Activated gamma-delta T cell (primary cell): ENCODE measurements around the gene AMTN.

ENCODE experiments used
- DNase-seq: peaks from one replicate; lab custom pipeline; 2025; lab: John Stamatoyannopoulos, UW

The AMTN gene

GRCh38 chr4:70559924-70560323 lies 41.6 kb downstream of the AMTN start:
- no peak for DNase-seq

- no peak for DNase-seq
These were observed 45.7 kb downstream of the AMTN start for GRCh38 chr4:70564033-70564432.

- no peak for DNase-seq
These were observed 52.4 kb downstream of the AMTN start for GRCh38 chr4:70570796-70571195.

- no peak for DNase-seq
These were observed 53.4 kb downstream of the AMTN start for GRCh38 chr4:70571772-70572171.

DNA sequence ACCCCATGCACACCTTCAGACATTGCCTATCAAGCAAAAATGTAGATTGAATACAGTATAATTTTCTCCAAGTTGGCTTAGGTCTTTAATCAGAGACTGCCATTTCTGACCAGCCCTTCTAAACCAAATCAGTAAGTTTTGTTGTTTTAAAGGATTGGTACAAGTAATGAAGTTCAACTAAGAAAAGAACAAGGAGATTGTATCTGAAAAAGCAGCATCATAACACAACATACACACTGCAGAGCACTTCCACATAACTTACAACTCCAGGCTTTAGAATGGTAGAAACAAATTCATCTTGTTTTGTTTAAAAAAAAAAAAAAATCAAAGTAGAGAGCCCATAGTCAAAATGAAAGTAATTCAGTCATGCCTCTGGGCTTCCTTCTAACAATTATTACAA lies 57.6 kb downstream of the AMTN start:
- no peak for DNase-seq

GRCh38 chr4:70577220-70577927 lies 59.0 kb downstream of the AMTN start:
- no peak for DNase-seq

GRCh38 chr4:70581980-70582379 lies 63.6 kb downstream of the AMTN start:
- no peak for DNase-seq
